GM18499 (cell line): ENCODE measurements around the gene ERO1B.
A peak's percentile ranks its signal among the peaks of the same experiment; 100 is the strongest.

ENCODE experiments used
- ATAC-seq: cut with Tn5 transposase; IDR thresholded peaks from one replicate; pipeline ENCODE4 v1.9.1; 2021; ENCODE audit warnings: moderate number of reproducible peaks; ENCODE audit not compliant: insufficient read depth, unreplicated experiment

ERO1B gene

GRCh38 chr1:236301080-236301957 lies 19.6 kb upstream of the ERO1B start:
- ATAC-seq: no peak

GRCh38 chr1:236297161-236297560 lies 15.4 kb upstream of the ERO1B start:
- ATAC-seq: no peak

- no peak for ATAC-seq
Measured at GRCh38 chr1:236292425-236292824, 10.7 kb upstream of the ERO1B start.

GRCh38 chr1:236289492-236290131 lies 7.9 kb upstream of the ERO1B start:
- no peak for ATAC-seq

GRCh38 chr1:236288620-236288976 lies 6.8 kb upstream of the ERO1B start:
- ATAC-seq: no peak

GRCh38 chr1:236287757-236288619 lies 6.2 kb upstream of the ERO1B start:
- no peak for ATAC-seq

- ATAC-seq: no peak
Measured at GRCh38 chr1:236287356-236287755, 5.6 kb upstream of the ERO1B start.

- peak; percentile 49 for ATAC-seq
Measured at GRCh38 chr1:236284291-236284721, 2.5 kb upstream of the ERO1B start.

- ATAC-seq: no peak
Measured at GRCh38 chr1:236282719-236283118, 961 bp upstream of the ERO1B start.

GRCh38 chr1:236282425-236282716 lies 613 bp upstream of the ERO1B start:
- peak; percentile 0 for ATAC-seq

- no peak for ATAC-seq
Measured at GRCh38 chr1:236281198-236281653, 532 bp downstream of the ERO1B start.

GRCh38 chr1:236280438-236281197 lies 1.1 kb downstream of the ERO1B start:
- no peak for ATAC-seq

- ATAC-seq: no peak
Measured at GRCh38 chr1:236275586-236275985, 6.2 kb downstream of the ERO1B start.

GRCh38 chr1:236275061-236275460 lies 6.7 kb downstream of the ERO1B start:
- no peak for ATAC-seq

GRCh38 chr1:236273358-236273757 lies 8.4 kb downstream of the ERO1B start:
- no peak for ATAC-seq

GRCh38 chr1:236269439-236269838 lies 12.3 kb downstream of the ERO1B start:
- ATAC-seq: peak; percentile 74

- ATAC-seq: no peak
Measured at GRCh38 chr1:236261898-236262297, 19.9 kb downstream of the ERO1B start.

- no peak for ATAC-seq
Measured at GRCh38 chr1:236261033-236261432, 20.7 kb downstream of the ERO1B start.

GRCh38 chr1:236259043-236259442 lies 22.7 kb downstream of the ERO1B start:
- no peak for ATAC-seq

- ATAC-seq: no peak
Measured at GRCh38 chr1:236258114-236258622, 23.6 kb downstream of the ERO1B start.
